Kidney (tissue), 14 donors: ENCODE results near the gene STEAP1. TPM values are rescaled to one million over a fixed set of nuclear protein-coding genes. Genes with fewer than 3 reads are reported as not detected.

Experiments used
- DNase-seq, 5 donors: peaks; one replicate each; pipeline ENCODE4 v3.0.0-alpha.2; 2013 to 2020
- FAIRE-seq: peaks from 2 replicates; lab custom pipeline; 2012; peaks lifted over from hg19 to GRCh38; lab: Jason Lieb, UNC
- H3K27ac ChIP-seq, 2 donors: one replicate each; pipeline ENCODE4 v1.7.0; 2013; ENCODE audit warnings: low read depth in 2 of 2, low read length in 2 of 2, inconsistent platforms in 1 of 2
- H3K27me3 ChIP-seq: one replicate; pipeline ENCODE4 v1.7.1; 2013; ENCODE audit warnings: low read length, inconsistent platforms; ENCODE audit not compliant: control insufficient read depth, insufficient read depth
- H3K36me3 ChIP-seq, 3 donors: one replicate each; pipeline versions ENCODE4 v1.7.0 to v1.7.1; 2013; ENCODE audit warnings: low read length in 3 of 3, control low read depth in 1 of 3, inconsistent platforms in 1 of 3; ENCODE audit not compliant: insufficient read depth in 3 of 3, control insufficient read depth in 2 of 3
- H3K4me1 ChIP-seq, 3 donors: one replicate each; pipeline versions ENCODE4 v1.7.0 to v1.7.1; 2013; ENCODE audit warnings: low read length in 3 of 3, inconsistent platforms in 1 of 3, low read depth in 1 of 3; ENCODE audit not compliant: control insufficient read depth in 2 of 3, insufficient read depth in 2 of 3
- H3K4me3 ChIP-seq, 3 donors: one replicate each; pipeline versions ENCODE4 v1.7.0 to v1.8.1; 2013; ENCODE audit warnings: low read length in 3 of 3, control low read depth in 1 of 3, inconsistent platforms in 1 of 3
- H3K9ac ChIP-seq, 3 donors: one replicate each; pipeline versions ENCODE4 v1.7.0 to v1.7.1; 2013; ENCODE audit warnings: low read length in 3 of 3, control low read depth in 1 of 3, inconsistent platforms in 1 of 3
- H3K9me3 ChIP-seq, 3 donors: one replicate each; pipeline versions ENCODE4 v1.7.0 to v1.7.1; 2013; ENCODE audit warnings: low read length in 3 of 3, control low read depth in 1 of 3, inconsistent platforms in 1 of 3; ENCODE audit not compliant: control insufficient read depth in 2 of 3, insufficient read depth in 1 of 3
- intact Hi-C: fragments of 100-400 bp; cut with DNase I; formaldehyde crosslinking; loops from one replicate; pipeline ENCODE4 v1.11.1; 2022
- polyA plus RNA-seq: library from polyadenylated mRNA; stranded (reverse); fragments of 350-450 nt; fragmentation: Illumina TruSeq; extraction: RNeasy Lipid Tissue Mini Kit (QIAGEN cat#74804); gene quantifications from one replicate; pipeline ENCODE4 v1.2.3, GENCODE V29; 2014; ENCODE audit warnings: low read depth, low replicate concordance; ENCODE audit not compliant: insufficient read depth
- total RNA-seq: library from RNA; stranded (reverse); fragmentation: NEBNext Ultra II Directional; extraction: Animal tissue kit (Norgen Biotek cat#: 25700); gene quantifications from one replicate; pipeline ENCODE4 v1.2.1, GENCODE V29; 2021
- TF ChIP-seq, protein P1 (sequence below): IDR thresholded peaks from 3 replicates; pipeline ENCODE4 v1.5.1; 2012; ENCODE audit warnings: mild to moderate bottlenecking, moderate library complexity, borderline replicate concordance; ENCODE audit not compliant: insufficient read depth; ENCODE audit errors: extremely low read depth
- donor health status: control.
- donor health status: control.
- donor health status: control.
- donor health status: control.
- donor health status: control.
- donor health status: DM: yes; HTN: yes; CAD: no.
- donor health status: Normal renal cell carcinoma (clear cell type).

STEAP1 gene
- total and polyA plus RNA-seq, 2 donors from 2014 or later, result 4.4 to 6.3 TPM

DNA sequence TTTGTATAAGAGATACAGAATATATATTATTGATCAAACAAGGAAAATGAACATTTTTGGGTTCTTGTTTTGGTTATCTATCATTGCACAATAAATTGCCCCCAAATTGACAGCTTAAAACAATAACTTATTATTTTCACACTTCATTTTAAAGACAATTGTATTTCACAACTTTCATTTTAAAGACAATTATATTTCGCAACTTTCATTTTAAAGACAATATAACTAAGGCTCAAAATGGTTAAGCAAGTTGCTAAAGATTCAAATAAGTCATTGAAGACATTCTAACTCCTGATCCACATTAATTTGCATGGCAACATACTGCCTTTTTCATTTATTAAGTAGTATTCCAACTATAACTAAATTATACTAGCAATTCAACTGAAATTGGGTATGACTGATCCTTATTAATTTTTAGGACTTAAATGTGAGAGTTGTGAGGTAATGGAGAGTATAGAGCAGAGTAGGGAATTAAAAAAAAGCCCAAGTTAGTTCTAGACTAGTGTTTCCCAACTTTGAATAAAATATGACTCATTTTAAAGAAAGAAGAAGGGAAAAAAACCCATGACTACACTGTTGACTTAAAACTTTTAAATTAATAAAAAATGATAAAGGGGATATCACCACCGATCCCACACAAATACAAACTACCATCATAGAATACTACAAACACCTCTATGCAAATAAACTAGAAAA is 47.4 kb downstream of the STEAP1 start:
- FAIRE-seq, result no peak
- intact Hi-C loops, result no loop called here

DNA sequence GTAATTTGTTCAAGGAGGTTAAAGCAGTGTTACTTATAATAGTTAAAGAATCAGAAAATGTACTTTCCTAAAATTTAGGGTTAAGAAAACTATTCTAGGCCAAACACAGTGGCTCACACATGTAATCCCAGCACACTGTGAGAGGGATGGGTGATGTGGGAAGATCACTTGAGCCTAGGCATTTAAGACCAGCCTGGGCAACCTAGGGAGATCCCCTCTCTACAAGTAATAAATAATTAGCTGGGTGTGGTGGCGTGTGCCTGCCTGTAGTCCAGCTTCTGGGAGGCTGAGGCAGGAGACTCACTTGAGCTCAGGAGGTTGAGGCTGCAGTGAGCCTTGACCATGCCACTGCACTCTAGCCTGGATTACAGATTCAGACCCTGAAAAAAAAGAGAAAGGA is 53.7 kb downstream of the STEAP1 start:
- H3K4me3 ChIP-seq, result no peak overlapping the region
- no peaks in the 10 kb centered on the region for H3K9me3 ChIP-seq
- no peak overlapping the region for H3K9ac ChIP-seq
- FAIRE-seq (no peak), DNase-seq (no peak)
- no peaks in the 10 kb centered on the region for H3K27me3 ChIP-seq
- no peaks in the 10 kb centered on the region for H3K36me3 ChIP-seq
- TF ChIP-seq, protein P1, sequence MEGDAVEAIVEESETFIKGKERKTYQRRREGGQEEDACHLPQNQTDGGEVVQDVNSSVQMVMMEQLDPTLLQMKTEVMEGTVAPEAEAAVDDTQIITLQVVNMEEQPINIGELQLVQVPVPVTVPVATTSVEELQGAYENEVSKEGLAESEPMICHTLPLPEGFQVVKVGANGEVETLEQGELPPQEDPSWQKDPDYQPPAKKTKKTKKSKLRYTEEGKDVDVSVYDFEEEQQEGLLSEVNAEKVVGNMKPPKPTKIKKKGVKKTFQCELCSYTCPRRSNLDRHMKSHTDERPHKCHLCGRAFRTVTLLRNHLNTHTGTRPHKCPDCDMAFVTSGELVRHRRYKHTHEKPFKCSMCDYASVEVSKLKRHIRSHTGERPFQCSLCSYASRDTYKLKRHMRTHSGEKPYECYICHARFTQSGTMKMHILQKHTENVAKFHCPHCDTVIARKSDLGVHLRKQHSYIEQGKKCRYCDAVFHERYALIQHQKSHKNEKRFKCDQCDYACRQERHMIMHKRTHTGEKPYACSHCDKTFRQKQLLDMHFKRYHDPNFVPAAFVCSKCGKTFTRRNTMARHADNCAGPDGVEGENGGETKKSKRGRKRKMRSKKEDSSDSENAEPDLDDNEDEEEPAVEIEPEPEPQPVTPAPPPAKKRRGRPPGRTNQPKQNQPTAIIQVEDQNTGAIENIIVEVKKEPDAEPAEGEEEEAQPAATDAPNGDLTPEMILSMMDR, result no peak
- peaks cover 0 to 10% (median 0%) of the 10 kb centered on the region in 3 donors for H3K4me1 ChIP-seq
- intact Hi-C loops, result no loop called here
- no peak overlapping the region for H3K27ac ChIP-seq

More for the DNA sequence above, 47.4 kb downstream of the STEAP1 start:
- H3K4me1 ChIP-seq, result no peaks in the 10 kb centered on the region
- no peak for DNase-seq
- no peaks in the 10 kb centered on the region for H3K36me3 ChIP-seq
- H3K27me3 ChIP-seq, result no peaks in the 10 kb centered on the region
- H3K9ac ChIP-seq, result no peak overlapping the region
- H3K27ac ChIP-seq, result no peak overlapping the region
- TF ChIP-seq, protein P1, result no peak
- no peak overlapping the region for H3K4me3 ChIP-seq
- H3K9me3 ChIP-seq, result no peaks in the 10 kb centered on the region

DNA sequence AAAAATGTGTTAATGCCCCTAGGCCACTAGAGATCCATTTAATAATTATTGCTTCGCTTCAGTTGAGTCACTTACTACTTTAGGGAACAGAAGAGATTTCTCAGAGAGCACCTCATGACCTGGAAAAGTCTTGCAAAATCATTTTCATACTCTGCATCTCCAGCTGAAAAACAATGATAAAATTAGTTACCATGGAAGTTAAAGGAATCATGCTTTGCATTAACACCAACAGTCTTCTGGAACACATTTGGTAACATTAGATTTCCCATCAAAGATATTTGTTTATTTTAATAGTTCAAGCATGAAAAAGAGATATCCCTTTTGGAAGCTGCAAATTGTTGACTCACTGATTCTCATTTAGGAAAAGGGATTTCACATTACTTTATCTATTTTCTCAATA is 55.5 kb downstream of the STEAP1 start:
- no peak for FAIRE-seq

More for the DNA sequence above, 55.5 kb downstream of the STEAP1 start:
- Histone ChIP-seq H3K27ac (no peak overlapping the region), H3K36me3 (no peaks in the 10 kb centered on the region), H3K27me3 (no peaks in the 10 kb centered on the region), H3K4me3 (no peak overlapping the region), H3K4me1 (peaks cover 0 to 14% (median 0%) of the 10 kb centered on the region in 3 donors), H3K9me3 (no peaks in the 10 kb centered on the region), H3K9ac (no peak overlapping the region)
- DNase-seq, result no peak
- TF ChIP-seq, protein P1, result no peak
- intact Hi-C loops, result no loop called here
